GM18520 (cell line): ENCODE results near the gene TCF7L1.
"Not testable (repeated sequence)": the region's sequence is repeated elsewhere in the genome, so short reads cannot be mapped to it uniquely, and the experiment has no call there.

Source experiments
- ATAC-seq: cut with Tn5 transposase; IDR thresholded peaks from one replicate; pipeline ENCODE4 v1.9.1; 2021; ENCODE audit not compliant: unreplicated experiment

Gene TCF7L1

DNA sequence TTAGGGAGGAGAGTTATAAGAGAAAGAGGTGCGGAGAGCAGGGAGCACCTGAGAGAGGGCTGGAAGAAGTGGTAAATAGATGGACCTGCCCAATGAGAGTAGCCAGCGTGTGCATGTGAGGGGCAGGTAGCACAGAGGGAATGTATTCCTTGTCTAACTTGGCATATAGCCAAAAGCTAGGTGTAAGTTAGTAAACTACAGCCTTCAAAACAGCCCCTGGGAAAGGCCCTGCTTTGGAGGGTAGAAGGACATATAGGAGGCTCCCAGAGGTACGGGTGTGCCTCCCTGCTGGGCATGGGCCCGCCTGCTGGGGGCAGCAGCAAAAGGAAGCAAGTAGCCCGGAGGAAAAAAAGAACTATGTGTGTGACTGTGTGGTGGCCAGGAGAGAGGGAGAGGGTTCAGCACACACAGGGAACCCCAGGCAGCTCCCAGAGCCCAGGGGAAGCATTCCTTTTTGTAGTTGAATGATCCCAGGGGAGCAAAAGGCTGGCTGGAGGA, 48.0 kb downstream of the TCF7L1 start:
- no peak for ATAC-seq

DNA sequence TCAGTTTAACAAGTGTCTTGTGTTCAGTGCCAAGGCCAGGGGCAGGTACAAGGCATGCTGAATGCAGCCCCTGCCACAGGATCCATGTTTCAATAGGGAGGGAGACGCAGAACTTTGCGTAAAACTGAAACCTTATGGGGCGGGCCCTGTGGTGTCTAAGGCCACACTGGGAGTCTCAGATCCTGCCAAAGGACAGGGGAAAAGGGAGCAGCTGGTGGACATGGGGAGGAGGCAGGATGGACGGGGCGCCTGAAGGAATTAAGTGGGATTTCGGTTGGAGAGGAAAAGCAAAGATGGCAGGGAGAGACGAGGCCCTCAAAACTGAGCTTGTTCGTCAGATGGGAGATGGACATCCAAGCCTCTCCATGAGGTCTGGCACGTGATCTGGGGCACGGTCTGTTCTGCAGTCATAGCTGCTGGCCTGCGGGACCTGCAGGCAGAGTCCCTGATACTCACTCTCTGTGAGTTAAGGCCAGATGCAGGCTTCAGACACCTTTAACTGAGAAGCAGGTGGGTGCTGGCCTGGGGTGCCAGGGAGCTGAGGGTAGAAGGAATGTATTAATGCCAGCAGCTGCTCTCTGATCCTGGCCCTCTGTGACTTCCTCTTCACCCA, 48.8 kb downstream of the TCF7L1 start:
- ATAC-seq = no peak

DNA sequence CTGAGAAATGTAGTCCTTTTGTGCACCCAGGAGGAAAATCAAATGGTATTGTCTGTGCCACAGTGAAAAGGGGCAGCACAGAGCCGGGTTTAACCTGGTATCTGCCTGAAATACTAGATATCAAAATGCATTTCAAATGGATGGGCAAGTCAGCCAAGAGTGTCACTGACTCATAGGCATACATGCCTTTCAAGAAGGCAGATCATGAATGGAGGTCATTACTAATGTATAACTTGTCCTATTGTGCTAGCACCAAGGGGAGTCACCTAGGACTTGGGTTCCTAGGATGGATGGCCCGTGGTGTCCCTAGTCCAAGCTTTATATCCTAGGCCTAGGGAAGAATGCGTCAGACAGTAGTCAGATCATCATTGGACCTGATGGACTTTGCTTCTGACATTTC, 49.9 kb downstream of the TCF7L1 start:
- ATAC-seq = no peak

DNA sequence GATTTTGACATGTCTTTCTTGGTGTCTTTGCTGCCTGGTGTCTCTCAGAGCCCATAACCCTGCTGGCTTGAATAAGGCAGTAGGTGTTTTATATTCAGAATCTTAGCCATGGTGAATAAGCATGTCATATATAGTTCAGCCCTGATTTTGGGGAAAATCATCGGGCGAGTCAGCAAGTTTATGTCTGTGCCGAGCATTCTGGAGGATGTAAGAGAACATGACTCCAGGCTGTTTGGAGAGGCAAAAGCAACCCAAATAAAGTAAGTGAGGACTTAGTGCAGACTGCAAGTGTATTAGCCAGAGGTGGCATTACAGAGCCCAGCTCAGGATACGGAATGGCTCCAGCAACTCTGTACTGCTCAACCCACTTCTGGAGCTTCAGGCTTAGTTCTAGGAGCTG, 50.3 kb downstream of the TCF7L1 start:
- ATAC-seq = no peak

DNA sequence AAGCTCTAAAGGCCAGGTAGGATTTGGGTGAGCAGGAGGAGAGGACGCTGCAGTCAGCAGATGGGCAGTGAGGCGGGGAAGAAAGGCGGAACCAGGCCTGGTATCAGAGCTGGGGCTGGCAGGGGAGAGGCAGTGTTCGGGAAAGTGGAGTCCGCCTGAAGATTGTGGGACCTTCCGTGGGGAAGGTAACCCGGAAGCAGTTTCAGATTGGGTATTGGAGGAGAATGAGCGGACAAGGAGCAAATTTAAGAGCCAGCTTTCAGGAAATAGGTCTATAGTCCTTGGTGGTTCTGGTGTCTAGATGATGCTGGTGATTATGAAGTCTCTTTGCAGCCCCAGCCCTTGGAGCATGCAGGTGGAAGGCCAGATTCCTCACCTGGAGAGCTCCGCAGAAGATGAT, 51.0 kb downstream of the TCF7L1 start:
- ATAC-seq = no peak

DNA sequence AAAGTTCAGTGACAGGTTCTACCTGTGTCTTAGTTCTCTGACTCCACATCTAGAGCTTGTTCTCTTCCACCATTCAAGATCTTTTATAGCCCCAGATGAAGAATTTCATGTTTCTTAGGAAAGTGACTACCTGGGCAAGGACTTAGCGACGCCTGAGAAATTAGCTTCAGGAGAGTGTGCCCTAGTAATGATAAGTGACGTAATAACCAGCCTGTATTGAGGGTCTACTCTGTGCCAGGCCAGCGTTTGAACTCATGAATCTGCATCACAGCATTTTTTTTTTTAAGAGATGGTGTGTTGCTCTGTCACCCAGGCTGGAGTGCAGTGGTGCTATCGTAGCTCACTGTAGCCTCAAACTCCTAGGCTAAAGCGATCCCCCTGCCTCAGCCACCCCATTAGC, 51.8 kb downstream of the TCF7L1 start:
- ATAC-seq = no peak

DNA sequence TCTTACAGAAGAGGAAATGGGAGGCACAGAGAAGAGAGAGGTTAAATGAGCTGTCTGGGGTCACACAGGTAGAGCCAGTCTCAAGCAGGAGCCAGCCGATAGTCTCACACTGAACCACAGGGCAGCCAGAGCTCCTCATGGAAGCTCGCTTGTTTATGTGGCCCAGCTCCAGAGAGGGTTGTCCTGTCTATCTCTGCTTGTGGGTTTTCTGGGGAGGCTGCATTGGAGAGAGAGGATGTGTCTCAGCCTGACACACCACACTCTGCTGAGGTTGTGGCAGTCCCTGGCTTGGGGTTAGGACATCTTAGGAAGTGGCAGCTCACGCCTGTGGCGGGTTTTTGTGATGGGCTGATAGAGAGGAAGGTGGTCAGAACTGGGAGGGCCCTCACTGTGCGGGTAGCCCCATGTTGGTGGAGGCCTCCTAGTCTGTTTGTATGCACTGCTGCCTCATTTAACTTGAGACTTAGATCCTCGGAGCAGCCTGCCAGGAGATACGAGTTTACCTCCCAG, 52.3 kb downstream of the TCF7L1 start:
- no peak for ATAC-seq

DNA sequence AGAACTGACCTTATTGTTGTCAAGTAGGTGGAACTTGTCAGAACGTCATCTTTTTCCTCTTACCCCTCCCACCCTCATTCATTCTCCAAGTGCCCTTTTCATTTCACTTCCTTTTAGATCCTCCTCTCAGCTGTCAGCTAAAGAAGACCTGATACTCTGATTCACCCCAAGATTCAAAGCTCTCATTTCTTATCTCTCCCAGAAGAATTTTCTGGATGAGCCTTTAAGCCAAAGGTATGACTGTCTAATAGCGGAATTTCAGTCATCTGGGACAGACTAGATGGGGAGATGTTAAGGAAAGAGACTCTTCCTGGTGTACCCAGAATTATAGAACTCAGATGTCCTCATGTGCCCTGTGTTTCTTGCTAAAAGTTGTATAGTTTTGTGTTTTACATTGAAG, 53.9 kb downstream of the TCF7L1 start:
- no peak for ATAC-seq

DNA sequence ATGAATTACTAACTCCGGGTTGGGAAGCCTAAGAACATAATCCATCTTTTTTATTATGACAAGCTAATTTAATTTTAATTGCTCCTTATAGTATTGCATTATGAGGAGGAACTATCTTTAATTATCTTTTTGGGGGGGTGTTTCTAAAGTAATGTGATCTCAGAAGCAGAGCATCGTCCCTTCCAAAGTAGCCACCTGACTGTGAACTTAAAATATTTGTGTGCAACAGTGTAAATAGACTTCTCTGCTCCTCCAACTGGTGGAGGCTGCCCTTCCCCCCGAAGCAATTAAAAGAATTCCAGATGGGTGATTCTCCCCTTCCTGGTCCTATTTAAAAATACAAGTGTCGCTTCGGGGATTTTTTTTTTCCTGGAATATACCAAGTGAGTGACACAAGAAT, 55.7 kb downstream of the TCF7L1 start:
- ATAC-seq = no peak

DNA sequence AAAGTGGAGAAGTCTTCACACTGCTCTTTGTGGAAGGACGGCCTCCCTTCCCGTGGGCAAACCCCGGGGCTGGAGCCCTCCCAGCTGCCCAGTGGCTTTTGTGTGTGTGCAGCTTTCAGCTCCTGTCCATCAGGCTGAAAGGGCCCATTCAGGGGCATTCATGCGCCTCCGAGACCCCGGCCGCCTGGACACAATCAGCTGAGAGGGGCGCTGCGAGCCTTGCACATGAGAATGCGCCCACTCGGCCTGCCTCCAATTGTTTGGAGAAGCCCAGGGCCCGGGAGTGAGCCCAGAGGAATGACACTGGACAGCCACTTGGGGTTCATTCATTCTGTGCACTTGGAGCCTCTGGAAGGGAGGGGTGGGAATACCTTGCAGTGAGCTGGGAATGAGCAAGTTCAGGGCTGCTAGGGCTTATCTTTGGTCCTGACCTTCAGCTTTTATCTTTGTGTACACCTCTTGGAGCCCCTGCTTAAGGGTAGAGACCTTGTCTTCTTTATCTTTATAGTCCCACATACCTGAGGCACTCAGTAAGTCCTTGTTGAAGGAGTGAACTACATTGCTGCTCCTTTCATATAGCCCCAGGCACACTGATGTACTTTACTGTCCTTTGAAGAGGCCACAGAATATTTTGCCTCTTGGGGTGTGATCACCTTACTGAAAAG, 56.5 kb downstream of the TCF7L1 start:
- no peak for ATAC-seq

DNA sequence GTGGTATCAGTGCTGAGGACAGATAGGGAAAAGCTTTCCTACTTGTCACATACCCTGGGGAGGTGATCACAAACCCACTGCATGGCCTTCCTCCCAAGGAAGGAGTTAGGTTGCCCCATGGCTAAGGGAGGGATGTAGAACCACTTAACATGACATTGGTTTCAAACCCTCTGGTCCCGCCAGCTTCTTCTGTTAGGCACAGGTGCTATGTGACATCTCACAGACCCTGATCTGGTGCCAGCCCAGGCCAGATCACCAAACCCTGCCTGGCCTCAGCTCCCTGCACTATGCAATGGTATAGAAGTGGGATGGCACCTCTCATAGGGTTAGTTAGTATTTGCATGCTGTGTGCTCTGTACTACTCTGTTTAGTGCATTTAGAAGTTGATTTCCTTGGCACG, 58.0 kb downstream of the TCF7L1 start:
- ATAC-seq = no peak

DNA sequence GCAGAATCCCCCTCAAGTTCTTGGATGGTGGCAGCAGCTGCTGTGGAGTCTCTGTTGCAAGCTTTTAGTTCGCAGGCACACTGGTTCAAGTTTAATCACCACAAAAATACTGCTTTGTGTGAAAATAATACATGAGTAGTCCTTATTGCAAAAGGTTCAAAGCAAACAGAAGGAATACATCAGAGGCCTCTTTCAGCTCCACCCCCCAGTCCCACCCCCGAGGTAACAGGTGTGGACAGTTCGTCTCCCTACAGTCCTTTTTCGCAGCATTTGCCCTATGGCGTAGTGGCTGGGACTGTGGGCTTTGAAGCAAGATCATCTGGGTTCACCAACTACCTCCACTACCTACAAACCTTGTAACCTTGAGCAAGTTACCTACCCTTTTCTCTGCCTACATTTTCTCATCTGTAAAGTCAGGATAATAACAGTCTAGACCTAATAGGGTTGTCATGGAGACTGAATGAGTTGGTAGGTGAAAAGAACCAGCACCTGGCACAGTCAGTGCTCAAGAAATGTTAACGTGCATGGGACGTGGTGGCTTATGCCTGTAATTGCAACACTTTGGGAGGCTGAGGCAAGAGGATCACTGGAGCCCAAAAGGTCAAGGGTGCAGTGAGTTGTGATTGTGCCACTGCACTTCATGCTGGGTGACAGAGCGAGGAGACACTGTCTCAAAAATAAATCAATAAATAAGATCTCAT, 61.7 kb downstream of the TCF7L1 start:
- no peak for ATAC-seq

DNA sequence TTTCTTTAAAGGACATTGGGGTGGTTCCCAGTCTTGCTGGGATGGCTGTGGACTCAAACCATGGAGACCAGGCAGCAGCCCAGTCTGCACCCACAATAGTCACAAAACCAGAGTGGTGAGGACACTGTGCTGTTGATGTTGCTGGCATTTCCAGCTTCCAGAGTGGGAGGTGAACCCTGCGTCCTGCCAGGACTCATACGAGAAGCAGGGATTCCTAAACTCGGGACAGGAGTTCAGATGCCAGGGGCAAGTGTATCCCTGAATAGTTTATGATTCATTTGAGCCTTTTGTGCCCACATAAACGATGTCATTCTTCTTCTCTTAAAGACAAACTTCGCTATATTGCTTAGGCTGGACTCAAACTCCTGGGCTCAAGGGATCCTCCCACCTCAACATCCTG, 62.8 kb downstream of the TCF7L1 start:
- ATAC-seq = no peak

DNA sequence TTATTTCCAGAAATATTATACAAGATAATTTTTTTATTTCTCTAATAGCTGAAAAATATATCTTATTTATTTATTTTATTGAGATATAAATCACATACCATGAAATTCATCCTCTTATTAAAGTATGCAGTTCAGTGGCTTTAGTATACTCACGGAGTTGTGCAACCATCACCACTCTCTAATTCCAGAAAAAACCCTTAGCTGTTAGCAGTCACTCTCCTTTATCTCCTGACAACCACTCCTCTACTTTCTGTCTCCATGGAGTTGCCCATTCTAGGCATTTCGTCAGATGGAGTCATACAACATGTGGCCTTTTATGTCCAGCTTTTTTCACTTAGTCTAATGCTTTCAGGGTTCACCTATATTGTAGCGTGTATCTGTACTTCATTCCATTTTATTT, 66.5 kb downstream of the TCF7L1 start:
- no peak for ATAC-seq

DNA sequence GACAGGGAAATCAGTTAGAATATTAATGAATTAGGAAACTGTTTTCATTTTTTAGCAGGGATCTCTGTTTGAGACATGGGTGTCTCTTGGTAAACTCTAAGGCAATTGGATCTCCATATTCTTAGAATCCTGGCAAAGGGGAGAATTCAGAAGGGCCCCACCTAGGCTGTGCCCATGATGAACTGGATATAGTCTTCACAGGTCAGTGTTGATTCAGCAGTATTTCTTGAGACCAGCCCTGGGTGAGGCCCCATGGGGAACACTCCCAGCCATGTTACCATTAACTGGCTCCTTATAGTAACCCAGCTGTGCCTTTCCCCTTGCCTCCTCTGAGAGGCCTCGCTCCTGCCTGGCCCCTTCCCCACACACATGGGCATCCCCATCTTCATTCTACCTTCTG, 76.7 kb downstream of the TCF7L1 start:
- ATAC-seq = no peak

DNA sequence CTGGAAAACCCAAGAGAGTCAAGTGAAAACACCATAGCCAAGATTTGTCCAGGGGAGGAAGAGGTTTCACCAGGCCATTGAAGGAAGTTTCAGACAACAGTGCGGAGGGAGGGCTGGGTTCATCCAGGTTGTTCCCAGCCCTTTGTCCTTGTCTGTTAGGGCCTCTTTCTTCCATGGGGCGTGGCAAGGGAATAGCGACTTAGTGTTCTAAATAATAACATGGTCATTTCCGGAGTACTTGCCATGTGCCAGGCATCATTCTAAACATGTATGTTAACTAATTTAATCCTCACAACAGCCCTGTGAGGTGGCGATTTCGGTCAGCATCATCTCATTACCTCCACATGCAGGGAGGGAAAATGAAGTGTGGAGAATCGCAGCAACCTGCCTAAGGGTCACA, 77.3 kb downstream of the TCF7L1 start:
- ATAC-seq = no peak

DNA sequence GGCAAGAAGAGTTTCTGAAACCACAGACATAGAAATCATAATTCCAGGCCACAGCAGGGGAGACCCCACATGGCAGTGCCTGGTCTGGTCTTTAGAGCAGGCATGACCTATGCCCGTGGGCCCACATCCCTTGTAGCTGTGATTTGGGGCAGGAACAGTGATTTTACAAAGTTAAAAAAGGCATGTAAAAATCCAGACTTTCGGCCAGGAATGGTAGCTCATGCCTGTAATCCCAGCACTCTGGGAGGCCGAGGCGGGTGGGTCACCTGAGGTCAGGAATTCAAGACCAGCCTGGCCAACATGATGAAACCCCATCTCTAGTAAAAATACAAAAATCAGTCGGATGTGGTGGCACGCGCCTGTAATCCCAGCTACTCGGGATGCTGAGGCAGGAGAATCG, 78.4 kb downstream of the TCF7L1 start:
- not testable (repeated sequence) for ATAC-seq

DNA sequence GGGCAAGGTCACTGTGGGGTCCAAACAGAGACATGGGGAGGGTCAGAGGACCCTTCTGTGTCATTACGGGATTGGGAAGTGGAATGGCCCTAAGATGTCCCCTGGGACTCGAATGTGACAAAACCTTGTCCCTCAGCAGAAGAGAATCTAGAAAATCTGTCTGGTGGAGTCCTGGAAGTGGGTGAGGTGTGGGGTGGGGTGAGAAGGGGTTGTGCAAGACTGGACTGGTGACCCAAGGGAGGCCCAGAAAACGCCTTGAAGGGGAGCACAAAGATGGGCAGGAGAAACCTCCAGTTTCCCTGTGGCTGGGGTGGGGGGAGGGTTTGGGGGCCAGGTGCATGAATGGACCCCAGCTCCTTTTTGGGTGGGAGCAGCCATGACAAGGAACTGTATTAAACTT, 79.6 kb downstream of the TCF7L1 start:
- no peak for ATAC-seq

DNA sequence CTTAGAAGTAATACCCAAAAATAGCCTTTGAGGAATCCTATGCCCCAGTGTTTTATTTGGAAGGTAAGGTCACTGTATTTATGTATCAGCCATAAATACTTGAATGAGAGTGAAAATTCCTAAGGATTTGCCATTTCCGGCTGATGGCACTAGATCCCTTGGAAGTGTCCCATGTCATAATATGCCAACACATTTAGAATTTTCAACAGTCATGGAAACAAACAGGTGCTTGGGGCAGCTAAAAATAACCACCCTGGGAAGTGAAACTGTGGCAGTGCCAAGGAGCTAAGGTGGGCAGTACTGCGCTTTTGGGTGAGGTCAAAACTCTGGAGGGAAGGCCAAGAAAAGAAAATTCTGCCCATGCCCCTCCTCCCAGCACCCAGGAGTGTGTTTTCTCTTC, 80.2 kb downstream of the TCF7L1 start:
- no peak for ATAC-seq

DNA sequence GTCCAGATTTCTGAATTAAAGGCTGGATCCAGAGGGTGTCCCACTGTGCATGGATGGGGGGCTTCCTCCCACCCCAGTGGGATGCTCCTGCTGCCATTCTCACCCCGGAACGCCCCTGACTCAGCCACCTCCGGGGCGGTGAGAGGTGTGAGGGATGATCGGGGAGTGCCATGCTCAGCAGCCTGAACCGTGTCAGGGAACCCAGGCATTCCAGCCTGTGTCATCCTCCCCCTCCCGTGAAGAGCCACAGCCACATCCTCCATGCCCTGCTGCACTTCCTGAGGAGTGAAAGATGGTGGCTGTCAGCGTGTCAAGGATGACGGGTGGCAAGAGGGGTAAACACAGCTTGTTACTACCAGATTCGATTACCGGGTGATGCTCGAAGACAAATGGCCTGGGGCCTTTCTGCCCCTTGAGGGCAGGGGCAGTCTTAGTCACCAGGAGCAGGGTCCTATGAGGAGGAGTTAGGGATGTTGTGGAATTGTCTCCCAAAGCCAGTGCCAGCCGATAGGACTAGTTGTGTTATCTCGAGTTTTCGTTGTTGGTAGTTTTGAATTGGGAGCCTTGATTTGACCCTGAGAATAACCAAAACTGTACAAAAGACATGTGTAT, 80.8 kb downstream of the TCF7L1 start:
- no peak for ATAC-seq

DNA sequence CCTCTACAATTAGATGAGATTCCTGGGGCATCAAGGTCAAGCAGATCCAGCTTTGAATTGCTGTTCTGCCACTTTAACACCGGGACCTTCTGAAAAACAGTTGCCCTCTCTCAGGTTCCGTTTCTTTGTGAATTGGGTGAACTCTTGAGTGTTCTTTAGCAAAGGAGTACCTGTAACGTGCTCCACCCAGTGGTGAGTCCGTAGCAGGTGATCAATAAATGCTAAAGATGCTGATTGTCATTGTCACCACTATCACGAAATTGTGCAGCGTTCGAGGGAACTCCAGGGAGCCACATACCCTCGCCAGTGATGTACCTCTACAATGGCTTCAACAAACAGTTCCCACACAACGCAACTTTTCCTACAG, 81.9 kb downstream of the TCF7L1 start:
- no peak for ATAC-seq
